Vagina (tissue), 2 donors: ENCODE data around the gene BRINP3. TPM values are rescaled to one million over a fixed set of nuclear protein-coding genes. Genes with fewer than 3 reads are reported as not detected.

Experiments
- DNase-seq, 2 donors: peaks; one replicate each; pipeline ENCODE4 v3.0.0-alpha.2; 2017; ENCODE audit errors: extremely low spot score in 2 of 2
- H3K27ac ChIP-seq: fragments of 200-600 bp; sonication (generic); one replicate; pipeline ENCODE4 v1.5.1; 2019
- H3K27me3 ChIP-seq: fragments of 200-600 bp; sonication (generic); one replicate; pipeline ENCODE4 v1.5.1; 2019
- H3K36me3 ChIP-seq, 2 donors: fragments of 200-600 bp; sonication (generic); one replicate each; pipeline ENCODE4 v1.5.1; 2017 to 2019
- H3K4me1 ChIP-seq: fragments of 200-600 bp; sonication (generic); one replicate; pipeline ENCODE4 v1.5.1; 2019
- H3K4me3 ChIP-seq, 2 donors: fragments of 200-600 bp; sonication (generic); 1 replicate in 1 of 2; 2 replicates in 1 of 2; pipeline ENCODE4 v1.5.1; 2016 to 2019
- H3K9me3 ChIP-seq: fragments of 200-600 bp; sonication (generic); one replicate; pipeline ENCODE4 v1.5.1; 2019
- POLR2A ChIP-seq, 2 donors: fragments of 450-650 bp; IDR thresholded peaks; one replicate each; pipeline ENCODE4 v1.6.1; 2017; ENCODE audit warnings: antibody characterized with exemption in 2 of 2, mild to moderate bottlenecking in 2 of 2, moderate library complexity in 2 of 2
- POLR2AphosphoS5 ChIP-seq, 2 donors: sonication (generic); formaldehyde crosslinking; IDR thresholded peaks; one replicate each; pipeline ENCODE4 v1.9.0; 2017; ENCODE audit warnings: antibody characterized with exemption in 2 of 2, mild to moderate bottlenecking in 2 of 2, low read depth in 1 of 2; ENCODE audit not compliant: insufficient read depth in 1 of 2
- intact Hi-C: fragments of 100-400 bp; cut with DNase I; formaldehyde crosslinking; loops from one replicate; pipeline ENCODE4 v1.15.1; 2023
- total RNA-seq: library from RNA; depleted of rRNA; stranded (reverse); fragments of >200 nt; gene quantifications from one replicate; pipeline ENCODE4 v1.2.3, GENCODE V29; 2016
- TF ChIP-seq, protein P1 (sequence below), 3 experiments: fragments of 450-650 bp in 2 of 3; fragments of 200-600 bp in 1 of 3; sonication (generic) in 1 of 3; IDR thresholded peaks; one replicate each; pipeline ENCODE4 v1.5.1; 2017 to 2019; ENCODE audit warnings: antibody characterized with exemption in 3 of 3, mild to moderate bottlenecking in 2 of 3, moderate library complexity in 2 of 3

Gene BRINP3
- total RNA-seq, 1 donor from 2014 or later = not detected

DNA sequence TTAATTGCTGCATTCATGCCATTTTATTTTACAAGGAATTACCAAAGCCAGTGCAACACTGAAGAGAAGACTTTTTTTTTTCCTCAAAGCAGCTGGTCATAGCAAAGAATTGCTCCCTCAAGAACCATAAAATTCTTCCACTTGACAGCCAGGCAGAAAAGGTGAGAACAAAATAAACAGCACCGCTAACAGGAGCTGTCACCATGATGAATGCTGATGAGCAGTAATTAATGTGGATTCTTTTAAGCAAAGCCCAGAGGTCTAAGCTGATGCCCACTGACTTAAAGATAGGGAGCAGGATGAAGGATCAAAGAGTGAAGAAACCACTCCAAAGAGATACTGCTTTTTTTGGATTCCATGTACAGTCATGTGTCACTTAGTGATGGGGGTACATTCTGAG lies 428.4 kb downstream of the BRINP3 start:
- no peak for DNase-seq
- Histone ChIP-seq H3K4me1 (no peaks in the 10 kb centered on the region), H3K4me3 (no peak overlapping the region), H3K9me3 (no peaks in the 10 kb centered on the region), H3K27ac (no peak overlapping the region), H3K36me3 (no peaks in the 10 kb centered on the region), H3K27me3 (no peaks in the 10 kb centered on the region)
- intact Hi-C loops = no loop called here
- TF ChIP-seq POLR2AphosphoS5 (IDR thresholded peaks at IDR 0.05; ENCODE audit: insufficient read depth in 1 of 2, low read depth in 1 of 2) (no peak), POLR2A (IDR thresholded peaks at IDR 0.05) (no peak)
- TF ChIP-seq, protein P1, sequence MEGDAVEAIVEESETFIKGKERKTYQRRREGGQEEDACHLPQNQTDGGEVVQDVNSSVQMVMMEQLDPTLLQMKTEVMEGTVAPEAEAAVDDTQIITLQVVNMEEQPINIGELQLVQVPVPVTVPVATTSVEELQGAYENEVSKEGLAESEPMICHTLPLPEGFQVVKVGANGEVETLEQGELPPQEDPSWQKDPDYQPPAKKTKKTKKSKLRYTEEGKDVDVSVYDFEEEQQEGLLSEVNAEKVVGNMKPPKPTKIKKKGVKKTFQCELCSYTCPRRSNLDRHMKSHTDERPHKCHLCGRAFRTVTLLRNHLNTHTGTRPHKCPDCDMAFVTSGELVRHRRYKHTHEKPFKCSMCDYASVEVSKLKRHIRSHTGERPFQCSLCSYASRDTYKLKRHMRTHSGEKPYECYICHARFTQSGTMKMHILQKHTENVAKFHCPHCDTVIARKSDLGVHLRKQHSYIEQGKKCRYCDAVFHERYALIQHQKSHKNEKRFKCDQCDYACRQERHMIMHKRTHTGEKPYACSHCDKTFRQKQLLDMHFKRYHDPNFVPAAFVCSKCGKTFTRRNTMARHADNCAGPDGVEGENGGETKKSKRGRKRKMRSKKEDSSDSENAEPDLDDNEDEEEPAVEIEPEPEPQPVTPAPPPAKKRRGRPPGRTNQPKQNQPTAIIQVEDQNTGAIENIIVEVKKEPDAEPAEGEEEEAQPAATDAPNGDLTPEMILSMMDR (IDR thresholded peaks at IDR 0.05) = no peak
